ENCODE results near the gene SYT14.
"Not testable (repeated sequence)": the region's sequence is repeated elsewhere in the genome, so short reads cannot be mapped to it uniquely, and the experiment has no call there.

SYT14 gene

GRCh38 chr1:209899948-209900347 is 38.1 kb upstream of the SYT14 start:
- no peaks in the 10 kb centered on the region for H3K9me3 ChIP-seq (replicated peaks in 1 of 11)
- no peak overlapping the region for H3K4me2 ChIP-seq
- no peaks in the 10 kb centered on the region for H3K36me3 ChIP-seq
- H3K4me3 ChIP-seq = no peak overlapping the region
- no peaks in the 10 kb centered on the region for H4K20me1 ChIP-seq
- H3K27me3 ChIP-seq = no peaks in the 10 kb centered on the region
- H3K4me1 ChIP-seq = no peaks in the 10 kb centered on the region
- TF ChIP-seq Cebpa-rat (IDR thresholded peaks at IDR 0.05) = no peak
- no peak overlapping the region for H3K27ac ChIP-seq
- no peak overlapping the region for H3K9ac ChIP-seq

GRCh38 chr1:209900734-209901133 is 37.3 kb upstream of the SYT14 start:
- H3K36me3 ChIP-seq = no peaks in the 10 kb centered on the region
- no peaks in the 10 kb centered on the region for H4K20me1 ChIP-seq
- H3K4me2 ChIP-seq = no peak overlapping the region
- H3K9ac ChIP-seq = no peak overlapping the region
- no peak overlapping the region for H3K4me3 ChIP-seq
- no peak for TF ChIP-seq Cebpa-rat (IDR thresholded peaks at IDR 0.05)
- no peak overlapping the region for H3K27ac ChIP-seq
- no peaks in the 10 kb centered on the region for H3K9me3 ChIP-seq (replicated peaks in 1 of 11)
- no peaks in the 10 kb centered on the region for H3K27me3 ChIP-seq
- H3K4me1 ChIP-seq = no peaks in the 10 kb centered on the region

- Histone ChIP-seq H3K27me3 (no peaks in the 10 kb centered on the region), H3K4me2 (no peak overlapping the region), H3K4me1 (no peaks in the 10 kb centered on the region), H3K9me3 (replicated peaks in 1 of 11) (no peaks in the 10 kb centered on the region), H4K20me1 (no peaks in the 10 kb centered on the region), H3K4me3 (no peak overlapping the region), H3K36me3 (no peaks in the 10 kb centered on the region), H3K9ac (no peak overlapping the region), H3K27ac (no peak overlapping the region)
- TF ChIP-seq Cebpa-rat (IDR thresholded peaks at IDR 0.05) = no peak
These were observed 36.8 kb upstream of the SYT14 start for GRCh38 chr1:209901211-209901610.

GRCh38 chr1:209904774-209905173 is 33.2 kb upstream of the SYT14 start:
- not testable (repeated sequence) for H3K36me3 ChIP-seq

GRCh38 chr1:209911746-209912145 is 26.3 kb upstream of the SYT14 start:
- H3K4me1 ChIP-seq = no peaks in the 10 kb centered on the region
- H3K9me3 ChIP-seq (replicated peaks in 1 of 11) = no peaks in the 10 kb centered on the region
- H3K9ac ChIP-seq = no peak overlapping the region
- no peak overlapping the region for H3K4me3 ChIP-seq
- no peak overlapping the region for H3K4me2 ChIP-seq
- H3K36me3 ChIP-seq = no peaks in the 10 kb centered on the region
- no peaks in the 10 kb centered on the region for H3K27me3 ChIP-seq
- TF ChIP-seq Cebpa-rat (IDR thresholded peaks at IDR 0.05) = no peak
- H4K20me1 ChIP-seq = no peaks in the 10 kb centered on the region
- H3K27ac ChIP-seq = no peak overlapping the region

More at GRCh38 chr1:209904774-209905173, 33.2 kb upstream of the SYT14 start:
- not testable (repeated sequence) for H3K27me3 ChIP-seq; H3K9ac ChIP-seq; H4K20me1 ChIP-seq; H3K27ac ChIP-seq; H3K4me2 ChIP-seq; H3K4me1 ChIP-seq; H3K4me3 ChIP-seq; H3K9me3 ChIP-seq (replicated peaks in 1 of 11)

GRCh38 chr1:209912306-209912705 is 25.7 kb upstream of the SYT14 start:
- Histone ChIP-seq H3K4me3 (no peak overlapping the region), H3K36me3 (no peaks in the 10 kb centered on the region)
- no peak for TF ChIP-seq Cebpa-rat (IDR thresholded peaks at IDR 0.05)

GRCh38 chr1:209919637-209920036 is 18.4 kb upstream of the SYT14 start:
- not testable (repeated sequence) for H3K27ac ChIP-seq, H3K9ac ChIP-seq, H3K4me3 ChIP-seq, H3K4me2 ChIP-seq, H3K36me3 ChIP-seq, H4K20me1 ChIP-seq, H3K27me3 ChIP-seq, H3K4me1 ChIP-seq
- 0 out of 22 replicates have a peak, but pooled peaks cover 0 to 10% (median 0%) of the 10 kb centered on the region in 11 experiments for H3K9me3 ChIP-seq (replicated peaks in 1 of 11)

More at GRCh38 chr1:209912306-209912705, 25.7 kb upstream of the SYT14 start:
- Histone ChIP-seq H3K27me3 (no peaks in the 10 kb centered on the region), H3K9me3 (replicated peaks in 1 of 11) (no peaks in the 10 kb centered on the region), H3K4me1 (no peaks in the 10 kb centered on the region), H3K9ac (no peak overlapping the region), H4K20me1 (no peaks in the 10 kb centered on the region), H3K27ac (no peak overlapping the region), H3K4me2 (no peak overlapping the region)

- Histone ChIP-seq H4K20me1 (no peaks in the 10 kb centered on the region), H3K4me3 (no peak overlapping the region), H3K27me3 (no peaks in the 10 kb centered on the region), H3K4me2 (no peak overlapping the region), H3K4me1 (no peaks in the 10 kb centered on the region), H3K36me3 (no peaks in the 10 kb centered on the region), H3K9ac (no peak overlapping the region), H3K27ac (no peak overlapping the region), H3K9me3 (replicated peaks in 1 of 11) (0 out of 22 replicates have a peak, but pooled peaks cover 0 to 10% (median 0%) of the 10 kb centered on the region in 11 experiments)
- TF ChIP-seq Cebpa-rat (IDR thresholded peaks at IDR 0.05) = no peak
These were observed 17.2 kb upstream of the SYT14 start for GRCh38 chr1:209920844-209921243.

- Histone ChIP-seq H3K27me3 (no peaks in the 10 kb centered on the region), H3K4me3 (no peak overlapping the region), H3K9ac (no peak overlapping the region), H3K4me2 (no peak overlapping the region), H3K36me3 (no peaks in the 10 kb centered on the region), H4K20me1 (no peaks in the 10 kb centered on the region), H3K4me1 (peaks cover 0 to 9% (median 0%) of the 10 kb centered on the region in 10 experiments; a peak in 3 of 20 replicates), H3K27ac (no peak overlapping the region), H3K9me3 (replicated peaks in 1 of 11) (0 out of 22 replicates have a peak, but pooled peaks cover 0 to 10% (median 0%) of the 10 kb centered on the region in 11 experiments)
- no peak for TF ChIP-seq Cebpa-rat (IDR thresholded peaks at IDR 0.05)
These were observed 13.6 kb upstream of the SYT14 start for GRCh38 chr1:209924390-209924789.

GRCh38 chr1:209926045-209926444 is 12.0 kb upstream of the SYT14 start:
- H3K4me3 ChIP-seq = no peak overlapping the region
- H3K9ac ChIP-seq = no peak overlapping the region
- H3K4me1 ChIP-seq = peaks cover 0 to 9% (median 0%) of the 10 kb centered on the region in 10 experiments; a peak in 3 of 20 replicates
- H3K36me3 ChIP-seq = no peaks in the 10 kb centered on the region
- H3K9me3 ChIP-seq (replicated peaks in 1 of 11) = no peaks in the 10 kb centered on the region
- no peak for TF ChIP-seq Cebpa-rat (IDR thresholded peaks at IDR 0.05)
- H3K27ac ChIP-seq = no peak overlapping the region
- no peaks in the 10 kb centered on the region for H4K20me1 ChIP-seq
- no peaks in the 10 kb centered on the region for H3K27me3 ChIP-seq
- no peak overlapping the region for H3K4me2 ChIP-seq
